Body of pancreas (tissue), 4 donors: ENCODE data around the gene PGLYRP2. TPM values are rescaled to one million over a fixed set of nuclear protein-coding genes. Genes with fewer than 3 reads are reported as not detected.

ENCODE experiments used
- ATAC-seq: fragments of 150-250 bp; one replicate; pipeline ENCODE4 v1.9.1; 2016
- DNase-seq, 4 donors: peaks; one replicate each; pipeline ENCODE4 v3.0.0-alpha.2; 2019
- H3K27ac ChIP-seq, 4 donors: fragments of 200-600 bp; sonication (generic); 1 replicate in 3 of 4; 2 replicates in 1 of 4; pipeline versions ENCODE4 v1.5.1 to v1.6.1; 2016 to 2019; ENCODE audit warnings: mild to moderate bottlenecking in 1 of 4, mixed read lengths in 1 of 4, moderate library complexity in 1 of 4
- H3K27me3 ChIP-seq, 2 donors: fragments of 200-600 bp; sonication (generic); one replicate each; pipeline ENCODE4 v1.6.0; 2016; ENCODE audit warnings: mild to moderate bottlenecking in 1 of 2
- H3K36me3 ChIP-seq, 2 donors: fragments of 200-600 bp; sonication (generic); replicated peaks in 1 of 2; 2 replicates each; pipeline ENCODE4 v1.5.1; 2016; ENCODE audit warnings: low read depth in 2 of 2; ENCODE audit not compliant: insufficient read depth in 1 of 2
- H3K4me1 ChIP-seq: fragments of 200-600 bp; sonication (generic); one replicate; pipeline ENCODE4 v1.6.0; 2016
- H3K4me3 ChIP-seq, 2 donors: fragments of 200-600 bp; sonication (generic); 1 replicate in 1 of 2; 2 replicates in 1 of 2; pipeline ENCODE4 v1.5.1; 2016 to 2019
- H3K9me3 ChIP-seq, 3 donors: fragments of 200-600 bp; sonication (generic); 1 replicate in 2 of 3; 2 replicates in 1 of 3; pipeline ENCODE4 v1.5.1; 2016
- CTCF ChIP-seq, 7 experiments: fragments of 450-650 bp in 4 of 7; fragments of 200-600 bp in 3 of 7; sonication (generic) in 3 of 7; IDR thresholded peaks; one replicate each; pipeline ENCODE4 v1.5.1; 2016 to 2019; ENCODE audit warnings: antibody characterized with exemption in 7 of 7
- POLR2A ChIP-seq, 3 donors: fragments of 450-650 bp; IDR thresholded peaks; one replicate each; pipeline ENCODE4 v1.6.1; 2016; ENCODE audit warnings: antibody characterized with exemption in 3 of 3, mild to moderate bottlenecking in 2 of 3
- WGBS, 2 donors: methylation state at CpG; one replicate each; pipeline ENCODE4 v1.1.5; 2017; 5-methylcytosine and 5-hydroxymethylcytosine counted together
- intact Hi-C: fragments of 100-400 bp; cut with DNase I; formaldehyde crosslinking; loops from one replicate; pipeline ENCODE4 v1.15.1; 2023
- total RNA-seq, 2 donors: library from RNA; depleted of rRNA; stranded (reverse); fragments of >200 nt; gene quantifications; one replicate each; pipeline ENCODE4 v1.1.0, GENCODE V29; 2016

The PGLYRP2 gene
- total RNA-seq, 2 donors from 2014 or later = not detected

GRCh38 chr19:15455996-15456395 lies 23.3 kb downstream of the PGLYRP2 start:
- no peak for DNase-seq
- H3K27me3 ChIP-seq = peaks cover 0 to 18% of the 10 kb centered on the region in 2 donors
- peaks cover 40% of the 10 kb centered on the region for H3K4me1 ChIP-seq
- TF ChIP-seq CTCF (IDR thresholded peaks at IDR 0.05) = no peak
- TF ChIP-seq POLR2A (IDR thresholded peaks at IDR 0.05) = no peak
- ATAC-seq = no peak
- 82 to 88% methylated on average over 7 to 9 of the region's 9 CpGs for WGBS, 2 donors
- H3K36me3 ChIP-seq = no peaks in the 10 kb centered on the region
- H3K4me3 ChIP-seq = no peak overlapping the region
- no peak overlapping the region for H3K27ac ChIP-seq
- intact Hi-C loops = loop anchor here (10.0 kb wide), 1 partner anchor 99 kb away; no protein-coding TSS in a partner anchor
- H3K9me3 ChIP-seq = no peaks in the 10 kb centered on the region

- H3K27me3 ChIP-seq = peaks cover 0 to 18% of the 10 kb centered on the region in 2 donors
- H3K27ac ChIP-seq = no peak overlapping the region
- WGBS, 2 donors = 41 to 62% methylated on average over 6 to 17 of the region's 17 CpGs
- H3K36me3 ChIP-seq = no peaks in the 10 kb centered on the region
- H3K4me3 ChIP-seq = no peak overlapping the region
- no peak for ATAC-seq
- TF ChIP-seq POLR2A (IDR thresholded peaks at IDR 0.05) = no peak
- peak in 3 of 7 experiments; percentile 7 to 19 (median 17) for TF ChIP-seq CTCF (IDR thresholded peaks at IDR 0.05)
- intact Hi-C loops = loop anchor here (10.0 kb wide), 1 partner anchor 101 kb away; no protein-coding TSS in a partner anchor
- peaks cover 41% of the 10 kb centered on the region for H3K4me1 ChIP-seq
- H3K9me3 ChIP-seq = no peaks in the 10 kb centered on the region
- peak; percentile 30 to 63 (median 47) for DNase-seq
Observed at GRCh38 chr19:15453906-15454860, 25.1 kb downstream of the PGLYRP2 start.

GRCh38 chr19:15453091-15453578 lies 26.2 kb downstream of the PGLYRP2 start:
- Histone ChIP-seq H3K36me3 (no peaks in the 10 kb centered on the region), H3K9me3 (no peaks in the 10 kb centered on the region), H3K27me3 (peaks cover 0 to 15% of the 10 kb centered on the region in 2 donors), H3K4me3 (no peak overlapping the region), H3K4me1 (peaks cover 48% of the 10 kb centered on the region), H3K27ac (peak overlapping the region; percentile 17 to 45 (median 28))
- ATAC-seq (peak; percentile 24), DNase-seq (peak in 2 of 4 donors; percentile 41 to 53)
- intact Hi-C loops = loop anchor here (10.0 kb wide), 1 partner anchor 102 kb away; no protein-coding TSS in a partner anchor
- no peak for TF ChIP-seq POLR2A (IDR thresholded peaks at IDR 0.05)
- peak; percentile 12 to 46 (median 28) for TF ChIP-seq CTCF (IDR thresholded peaks at IDR 0.05)
- 0 to 7% methylated on average over 5 to 43 of the region's 44 CpGs for WGBS, 2 donors

- Histone ChIP-seq H3K27me3 (peaks cover 0 to 10% of the 10 kb centered on the region in 2 donors), H3K27ac (peak overlapping the region; percentile 17 to 70 (median 28)), H3K36me3 (no peaks in the 10 kb centered on the region), H3K9me3 (no peaks in the 10 kb centered on the region), H3K4me1 (peaks cover 41% of the 10 kb centered on the region), H3K4me3 (no peak overlapping the region)
- DNase-seq (peak; percentile 86 to 94 (median 92)), ATAC-seq (peak; percentile 58)
- TF ChIP-seq POLR2A (IDR thresholded peaks at IDR 0.05) (peak; percentile 58 to 74 (median 74)), CTCF (IDR thresholded peaks at IDR 0.05) (no peak)
- WGBS, 2 donors = 5 to 10% methylated on average over 8 to 37 of the region's 37 CpGs
- intact Hi-C loops = loop anchor here (10.0 kb wide), 1 partner anchor 102 kb away; no protein-coding TSS in a partner anchor
Observed at GRCh38 chr19:15452111-15453047, 26.9 kb downstream of the PGLYRP2 start.
